ENCODE measurements around the gene NEMP1. TPM values are rescaled to one million over a fixed set of nuclear protein-coding genes. Genes with fewer than 3 reads are reported as not detected.

Gene NEMP1
- total RNA-seq, 4 donors from 2014 or later: 8.3 to 11.8 (median 10.0) TPM

GRCh38 chr12:57016348-57016747 lies 62.2 kb downstream of the NEMP1 start, which contains the start of gene TAC3:
Gene TAC3 (minus strand): TSS chr12:57016529. CDS start chr12:57015797, 732 bp downstream.
- intact Hi-C loops (cut with DNase I): no loop called here
- TF ChIP-seq EP300 (IDR thresholded peaks at IDR 0.05) (no peak), POLR2A (IDR thresholded peaks at IDR 0.05; ENCODE audit: low read depth) (no peak), POLR2AphosphoS5 (IDR thresholded peaks at IDR 0.05) (no peak), CTCF (IDR thresholded peaks at IDR 0.05) (no peak)
- H3K36me3 ChIP-seq: no peaks in the 10 kb centered on the region
- no peaks in the 10 kb centered on the region for H3K4me1 ChIP-seq
- H3K27me3 ChIP-seq: peaks cover 0 to 25% (median 0%) of the 10 kb centered on the region in 4 donors
- no peaks in the 10 kb centered on the region for H3K9me3 ChIP-seq
- no peak within 1 kb of the TSS for H3K27ac ChIP-seq (replicated peaks in 1 of 4)
- no peak for DNase-seq (ENCODE audit: extremely low spot score)
- 63% methylated on average over 5 of the region's 6 CpGs for WGBS
- H3K4me3 ChIP-seq: no peak within 1 kb of the TSS

- intact Hi-C loops (cut with DNase I): no loop called here
- no peak for DNase-seq (ENCODE audit: extremely low spot score)
- Histone ChIP-seq H3K27ac (replicated peaks in 1 of 4) (no peak overlapping the region), H3K36me3 (no peaks in the 10 kb centered on the region), H3K9me3 (no peaks in the 10 kb centered on the region), H3K4me1 (peaks cover 0 to 10% (median 0%) of the 10 kb centered on the region in 4 donors), H3K4me3 (no peak overlapping the region), H3K27me3 (peaks cover 0 to 25% (median 0%) of the 10 kb centered on the region in 4 donors)
- WGBS: 81% methylated on average over 7 of the region's 7 CpGs
- no peak for TF ChIP-seq POLR2A (IDR thresholded peaks at IDR 0.05; ENCODE audit: low read depth)
- no peak for TF ChIP-seq CTCF (IDR thresholded peaks at IDR 0.05)
- no peak for TF ChIP-seq POLR2AphosphoS5 (IDR thresholded peaks at IDR 0.05)
- no peak for TF ChIP-seq EP300 (IDR thresholded peaks at IDR 0.05)
Measured at GRCh38 chr12:57012600-57013465, 65.8 kb downstream of the NEMP1 start.

- TF ChIP-seq POLR2A (IDR thresholded peaks at IDR 0.05; ENCODE audit: low read depth) (no peak), POLR2AphosphoS5 (IDR thresholded peaks at IDR 0.05) (no peak), CTCF (IDR thresholded peaks at IDR 0.05) (no peak), EP300 (IDR thresholded peaks at IDR 0.05) (no peak)
- intact Hi-C loops (cut with DNase I): no loop called here
- Histone ChIP-seq H3K4me3 (no peak overlapping the region), H3K36me3 (no peaks in the 10 kb centered on the region), H3K9me3 (no peaks in the 10 kb centered on the region), H3K27ac (replicated peaks in 1 of 4) (no peak overlapping the region), H3K27me3 (peaks cover 0 to 25% (median 0%) of the 10 kb centered on the region in 4 donors), H3K4me1 (peaks cover 0 to 15% (median 6%) of the 10 kb centered on the region in 4 donors)
- DNase-seq (ENCODE audit: extremely low spot score): no peak
- 68% methylated on average over 12 of the region's 12 CpGs for WGBS
Measured at GRCh38 chr12:57011438-57012424, 66.9 kb downstream of the NEMP1 start.

- 79% methylated on average over 4 of the region's 4 CpGs for WGBS
Measured at GRCh38 chr12:57010627-57011247, 67.9 kb downstream of the NEMP1 start.

More at GRCh38 chr12:57010627-57011247, 67.9 kb downstream of the NEMP1 start:
- no peak for TF ChIP-seq POLR2A (IDR thresholded peaks at IDR 0.05; ENCODE audit: low read depth)
- TF ChIP-seq CTCF (IDR thresholded peaks at IDR 0.05): no peak
- no peak for TF ChIP-seq EP300 (IDR thresholded peaks at IDR 0.05)
- no peak for TF ChIP-seq POLR2AphosphoS5 (IDR thresholded peaks at IDR 0.05)
- Histone ChIP-seq H3K9me3 (no peaks in the 10 kb centered on the region), H3K4me1 (peaks cover under 1 to 19% (median 10%) of the 10 kb centered on the region in 4 donors), H3K36me3 (no peaks in the 10 kb centered on the region), H3K27ac (replicated peaks in 1 of 4) (no peak overlapping the region), H3K27me3 (peaks cover 0 to 18% (median 0%) of the 10 kb centered on the region in 4 donors), H3K4me3 (no peak overlapping the region)
- DNase-seq (ENCODE audit: extremely low spot score): no peak
- intact Hi-C loops (cut with DNase I): no loop called here

Measured in esophagus muscularis mucosa (tissue), 4 donors.